ENCODE results near the gene C2orf81. TPM values are rescaled to one million over a fixed set of nuclear protein-coding genes. Genes with fewer than 3 reads are reported as not detected.
"Not testable (repeated sequence)": the region's sequence is repeated elsewhere in the genome, so short reads cannot be mapped to it uniquely, and the experiment has no call there.

Gene C2orf81
- total RNA-seq, 4 donors from 2014 or later, result 0.34 to 2.4 (median 1.2) TPM

DNA sequence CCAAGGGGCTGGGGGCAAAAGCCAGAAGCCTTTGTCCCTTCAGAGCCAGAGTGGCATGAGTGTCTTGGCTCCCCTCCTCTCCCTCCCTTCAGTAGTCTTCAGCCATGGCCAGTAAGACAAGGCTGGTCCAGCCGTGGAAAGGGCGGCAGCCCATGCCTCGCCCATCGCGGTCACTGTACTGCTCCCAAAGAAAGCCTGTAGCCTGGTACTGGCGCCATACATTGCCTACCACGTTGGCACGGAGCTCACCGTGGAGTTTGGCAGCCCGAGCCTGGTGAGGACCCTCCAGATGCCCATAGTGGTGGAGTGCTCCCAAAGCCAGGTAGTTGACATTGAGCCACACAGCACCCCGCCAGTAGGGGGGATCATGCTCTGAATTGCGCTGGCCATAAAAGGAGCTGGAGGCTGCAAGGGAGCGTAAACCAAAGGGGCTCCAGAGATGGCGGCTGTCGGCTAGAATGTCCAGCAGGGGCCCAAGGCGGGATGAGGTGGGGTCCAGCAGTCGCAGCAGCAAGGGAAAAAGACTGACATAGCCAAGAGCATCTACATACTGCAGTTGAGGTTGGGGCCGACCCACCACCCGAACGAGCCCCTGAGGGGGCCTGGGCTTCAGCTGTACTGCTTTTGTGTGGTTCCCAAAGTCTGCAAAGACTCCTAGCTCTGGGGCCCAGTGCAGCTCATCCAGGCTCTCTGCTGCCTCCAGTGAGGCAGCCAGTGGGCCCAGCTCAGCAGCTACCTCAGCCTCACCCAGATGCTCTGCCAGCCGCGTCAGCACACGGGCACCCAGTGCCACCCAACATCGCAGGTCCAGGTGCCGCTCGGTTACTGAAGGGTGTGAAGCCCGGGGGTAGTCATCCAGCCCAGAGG is 40.0 kb upstream of the C2orf81 start:
- DNase-seq (ENCODE audit: low spot score in 2 of 2), result no peak
- 87 to 88% methylated on average over 22 to 27 of the region's 27 CpGs for WGBS, 2 donors
- H3K4me3 ChIP-seq (ENCODE audit: low read depth, poor library complexity, severe bottlenecking), result no peak overlapping the region
- intact Hi-C loops (cut with DNase I; ENCODE audit: low total_unique reads), result no loop called here
- TF ChIP-seq, protein P1, sequence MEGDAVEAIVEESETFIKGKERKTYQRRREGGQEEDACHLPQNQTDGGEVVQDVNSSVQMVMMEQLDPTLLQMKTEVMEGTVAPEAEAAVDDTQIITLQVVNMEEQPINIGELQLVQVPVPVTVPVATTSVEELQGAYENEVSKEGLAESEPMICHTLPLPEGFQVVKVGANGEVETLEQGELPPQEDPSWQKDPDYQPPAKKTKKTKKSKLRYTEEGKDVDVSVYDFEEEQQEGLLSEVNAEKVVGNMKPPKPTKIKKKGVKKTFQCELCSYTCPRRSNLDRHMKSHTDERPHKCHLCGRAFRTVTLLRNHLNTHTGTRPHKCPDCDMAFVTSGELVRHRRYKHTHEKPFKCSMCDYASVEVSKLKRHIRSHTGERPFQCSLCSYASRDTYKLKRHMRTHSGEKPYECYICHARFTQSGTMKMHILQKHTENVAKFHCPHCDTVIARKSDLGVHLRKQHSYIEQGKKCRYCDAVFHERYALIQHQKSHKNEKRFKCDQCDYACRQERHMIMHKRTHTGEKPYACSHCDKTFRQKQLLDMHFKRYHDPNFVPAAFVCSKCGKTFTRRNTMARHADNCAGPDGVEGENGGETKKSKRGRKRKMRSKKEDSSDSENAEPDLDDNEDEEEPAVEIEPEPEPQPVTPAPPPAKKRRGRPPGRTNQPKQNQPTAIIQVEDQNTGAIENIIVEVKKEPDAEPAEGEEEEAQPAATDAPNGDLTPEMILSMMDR (IDR thresholded peaks at IDR 0.05), result no peak
- no peak for TF ChIP-seq POLR2A (IDR thresholded peaks at IDR 0.05)

DNA sequence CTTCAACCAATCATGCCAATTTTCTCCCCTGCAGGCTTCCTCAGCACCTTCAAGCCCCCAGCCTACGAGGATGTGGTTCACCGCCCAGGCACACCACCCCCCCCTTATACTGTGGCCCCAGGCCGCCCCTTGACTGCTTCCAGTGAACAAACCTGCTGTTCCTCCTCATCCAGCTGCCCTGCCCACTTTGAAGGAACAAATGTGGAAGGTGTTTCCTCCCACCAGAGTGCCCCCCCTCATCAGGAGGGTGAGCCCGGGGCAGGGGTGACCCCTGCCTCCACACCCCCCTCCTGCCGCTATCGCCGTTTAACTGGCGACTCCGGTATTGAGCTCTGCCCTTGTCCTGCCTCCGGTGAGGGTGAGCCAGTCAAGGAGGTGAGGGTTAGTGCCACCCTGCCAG is 38.8 kb upstream of the C2orf81 start:
- intact Hi-C loops (cut with DNase I; ENCODE audit: low total_unique reads); H3K4me3 ChIP-seq (ENCODE audit: low read depth, poor library complexity, severe bottlenecking); DNase-seq (ENCODE audit: low spot score in 2 of 2): not testable (repeated sequence)
- WGBS, 2 donors, result 63% methylated on average over 10 of the region's 10 CpGs

DNA sequence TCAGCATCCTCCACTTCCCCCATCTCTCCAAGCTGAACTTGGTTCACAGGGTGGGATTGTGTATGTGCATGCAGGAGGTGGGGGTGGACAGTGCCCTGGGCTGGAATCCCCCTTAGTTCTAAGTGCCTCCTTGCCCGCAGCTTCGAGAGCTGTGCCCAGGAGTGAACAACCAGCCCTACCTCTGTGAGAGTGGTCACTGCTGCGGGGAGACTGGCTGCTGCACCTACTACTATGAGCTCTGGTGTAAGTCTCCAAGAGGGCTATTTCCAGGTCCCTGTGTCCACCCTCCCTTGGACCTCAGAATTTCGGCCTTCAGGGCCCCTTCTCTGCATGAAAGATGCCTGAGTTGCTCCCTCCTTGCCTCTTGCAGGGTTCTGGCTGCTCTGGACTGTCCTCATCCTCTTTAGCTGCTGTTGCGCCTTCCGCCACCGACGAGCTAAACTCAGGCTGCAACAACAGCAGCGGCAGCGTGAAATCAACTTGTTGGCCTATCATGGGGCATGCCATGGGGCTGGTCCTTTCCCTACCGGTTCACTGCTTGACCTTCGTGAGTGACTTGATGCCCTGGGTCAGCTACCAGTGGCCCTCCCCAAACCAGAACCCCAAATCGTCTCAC is 38.2 kb upstream of the C2orf81 start:
- H3K4me3 ChIP-seq (ENCODE audit: low read depth, poor library complexity, severe bottlenecking); DNase-seq (ENCODE audit: low spot score in 2 of 2); intact Hi-C loops (cut with DNase I; ENCODE audit: low total_unique reads): not testable (repeated sequence)
- WGBS, 2 donors, result 78% methylated on average over 13 of the region's 13 CpGs

DNA sequence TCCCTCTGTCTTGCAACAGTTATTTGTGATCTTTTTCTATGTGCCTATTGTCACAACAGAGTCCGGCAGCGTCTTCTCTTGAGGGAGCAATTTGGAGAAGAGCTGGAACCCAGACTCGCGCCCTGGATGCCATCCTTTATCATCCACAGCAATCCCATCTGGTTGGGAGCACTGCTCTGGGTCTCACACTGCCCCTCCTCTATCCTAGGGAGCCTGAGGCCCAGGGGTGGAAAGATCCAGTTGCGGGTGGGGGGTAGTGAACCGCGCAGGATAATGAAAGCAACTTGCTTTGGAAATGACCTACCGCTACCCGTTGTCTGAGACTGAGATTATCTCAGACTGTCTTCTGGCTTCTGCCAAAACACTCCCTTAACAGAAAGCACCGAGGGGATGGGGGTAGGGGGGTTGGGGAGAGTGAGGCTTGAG is 37.5 kb upstream of the C2orf81 start:
- H3K4me3 ChIP-seq (ENCODE audit: low read depth, poor library complexity, severe bottlenecking), result peak overlapping the region; percentile 30
- DNase-seq (ENCODE audit: low spot score in 2 of 2), result no peak
- TF ChIP-seq POLR2A (IDR thresholded peaks at IDR 0.05), result no peak
- TF ChIP-seq, protein P1 (IDR thresholded peaks at IDR 0.05), result no peak
- WGBS, 2 donors, result 2% methylated on average over 8 to 10 of the region's 10 CpGs
- intact Hi-C loops (cut with DNase I; ENCODE audit: low total_unique reads), result no loop called here

DNA sequence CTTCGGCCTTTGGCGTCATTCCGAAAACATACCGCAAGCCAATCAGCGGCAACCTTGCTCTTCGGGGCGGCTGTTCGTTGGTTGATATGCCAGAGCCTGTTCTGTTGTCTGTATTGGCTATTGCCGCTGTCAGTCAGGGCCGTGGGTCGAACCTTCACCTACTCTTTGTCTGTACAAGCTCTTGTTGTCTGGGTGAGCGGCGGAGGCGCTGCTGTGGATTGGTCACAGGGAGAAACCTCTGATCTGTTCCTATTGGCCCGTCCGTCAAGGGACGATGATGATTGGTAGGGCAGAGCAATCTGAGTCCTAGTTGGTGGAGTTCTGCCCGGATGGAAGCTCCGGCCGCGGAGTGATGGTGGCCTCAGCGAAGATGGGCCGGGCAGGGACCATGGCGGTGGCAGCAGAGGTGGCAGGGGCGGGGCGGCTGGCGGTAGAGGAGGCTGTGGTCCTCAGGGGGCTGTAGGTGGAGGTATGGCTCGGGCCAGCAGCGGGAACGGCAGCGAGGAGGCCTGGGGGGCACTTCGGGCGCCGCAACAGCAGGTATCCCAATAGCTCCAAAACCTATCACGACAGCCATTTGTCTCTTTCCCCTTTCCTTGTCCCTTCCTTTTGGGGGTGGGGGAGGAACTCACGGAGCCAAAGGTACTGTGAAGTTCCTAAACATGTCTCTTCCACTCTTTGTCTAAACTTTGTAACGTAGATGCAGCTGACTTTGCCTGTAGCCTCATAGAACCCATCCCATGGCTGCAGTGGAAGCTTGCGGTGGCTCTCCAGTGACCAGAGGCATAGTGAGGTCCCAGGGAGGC is 36.9 kb upstream of the C2orf81 start, which contains the start of gene WBP1:
Gene WBP1, plus strand, starts transcription at position 307 of the 806 bp plus-strand sequence. Its CDS starts 165 bp downstream, at position 472.
- intact Hi-C loops (cut with DNase I; ENCODE audit: low total_unique reads), result no loop called here
- 1% methylated on average over 28 to 33 of the region's 38 CpGs for WGBS, 2 donors
- DNase-seq (ENCODE audit: low spot score in 2 of 2), result peak; percentile 100
- peak within 1 kb of the TSS; percentile 54 for H3K4me3 ChIP-seq (ENCODE audit: low read depth, poor library complexity, severe bottlenecking)
- TF ChIP-seq, protein P1 (IDR thresholded peaks at IDR 0.05), result no peak
- no peak for TF ChIP-seq POLR2A (IDR thresholded peaks at IDR 0.05)

DNA sequence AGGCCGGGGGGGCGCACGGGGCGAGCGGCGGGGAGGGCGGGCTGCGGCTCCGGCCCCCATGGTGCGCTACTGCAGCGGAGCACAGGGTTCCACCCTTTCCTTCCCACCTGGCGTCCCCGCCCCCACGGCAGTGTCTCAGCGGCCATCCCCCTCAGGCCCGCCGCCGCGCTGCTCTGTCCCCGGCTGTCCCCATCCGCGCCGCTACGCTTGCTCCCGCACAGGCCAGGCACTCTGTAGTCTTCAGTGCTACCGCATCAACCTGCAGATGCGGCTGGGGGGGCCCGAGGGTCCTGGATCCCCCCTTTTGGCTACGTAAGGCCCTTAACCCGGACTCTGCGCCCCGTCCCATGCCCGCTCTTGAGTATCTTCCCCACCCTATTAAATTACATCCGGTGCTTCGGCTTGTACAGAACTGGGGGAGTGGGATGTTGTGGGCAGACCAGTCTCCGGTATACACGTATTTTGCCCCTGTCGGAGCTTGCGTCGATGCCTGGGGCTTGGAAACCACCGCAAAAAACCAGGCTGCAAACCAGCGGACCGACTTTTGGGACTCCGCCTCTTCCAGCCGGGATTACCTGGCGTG is 36.2 kb upstream of the C2orf81 start:
- 0 to 1% methylated on average over 22 to 33 of the region's 46 CpGs for WGBS, 2 donors
- TF ChIP-seq, protein P1 (IDR thresholded peaks at IDR 0.05), result no peak
- no peak for TF ChIP-seq POLR2A (IDR thresholded peaks at IDR 0.05)
- intact Hi-C loops (cut with DNase I; ENCODE audit: low total_unique reads), result no loop called here
- H3K4me3 ChIP-seq (ENCODE audit: low read depth, poor library complexity, severe bottlenecking), result peak overlapping the region; percentile 54
- DNase-seq (ENCODE audit: low spot score in 2 of 2), result peak; percentile 57 to 95

Data from lower leg skin (tissue), 4 donors.